ENCODE measurements around the gene LTA. TPM values are rescaled to one million over a fixed set of nuclear protein-coding genes. Genes with fewer than 3 reads are reported as not detected.

LTA gene
- total RNA-seq, 1 experiment from 2014 or later = not detected

Other genes with a start within 250 kb of the LTA start
- gene HLA-B, start 215.1 kb upstream of the LTA start, total RNA-seq (2014; rRNA removed; shearing (Covaris generic)) = 1,333 and 1,408 TPM in 2 replicates
- gene MICA, start 168.7 kb upstream of the LTA start, total RNA-seq (2014; rRNA removed; shearing (Covaris generic)) = 42.3 and 42.9 TPM in 2 replicates
- gene MICB, start 74.1 kb upstream of the LTA start, total RNA-seq (2014; rRNA removed; shearing (Covaris generic)) = 31.0 and 34.4 TPM in 2 replicates
- gene MCCD1, start 43.3 kb upstream of the LTA start, total RNA-seq (2014; rRNA removed; shearing (Covaris generic)) = not detected in 2 replicates
- 472 and 494 TPM in 2 replicates for gene DDX39B, start 30.3 kb upstream of the LTA start, total RNA-seq (2014; rRNA removed; shearing (Covaris generic))
- gene ATP6V1G2, start 25.7 kb upstream of the LTA start, total RNA-seq (2014; rRNA removed; shearing (Covaris generic)) = 2.3 and 2.6 TPM in 2 replicates
- gene NFKBIL1, start 24.7 kb upstream of the LTA start, total RNA-seq (2014; rRNA removed; shearing (Covaris generic)) = 25.0 and 27.5 TPM in 2 replicates
- gene TNF, start 3.3 kb downstream of the LTA start, total RNA-seq (2014; rRNA removed; shearing (Covaris generic)) = 1.7 TPM in 2 replicates
- not detected in 2 replicates for gene LTB, start 10.1 kb downstream of the LTA start, total RNA-seq (2014; rRNA removed; shearing (Covaris generic))
- not detected in 2 replicates for gene LST1, start 14.0 kb downstream of the LTA start, total RNA-seq (2014; rRNA removed; shearing (Covaris generic))
- 0.36 TPM in 1 of 2 replicates, not detected in the other for gene NCR3, start 20.7 kb downstream of the LTA start, total RNA-seq (2014; rRNA removed; shearing (Covaris generic))
- gene AIF1, start 42.9 kb downstream of the LTA start, total RNA-seq (2014; rRNA removed; shearing (Covaris generic)) = not detected in 2 replicates
- 52.8 and 53.7 TPM in 2 replicates for gene PRRC2A, start 48.4 kb downstream of the LTA start, total RNA-seq (2014; rRNA removed; shearing (Covaris generic))
- gene BAG6, start 80.4 kb downstream of the LTA start, total RNA-seq (2014; rRNA removed; shearing (Covaris generic)) = 124 and 161 TPM in 2 replicates
- 2.5 and 3.4 TPM in 2 replicates for gene APOM, start 83.6 kb downstream of the LTA start, total RNA-seq (2014; rRNA removed; shearing (Covaris generic))
- 13.9 and 18.6 TPM in 2 replicates for gene C6orf47, start 88.5 kb downstream of the LTA start, total RNA-seq (2014; rRNA removed; shearing (Covaris generic))
- 20.0 and 22.5 TPM in 2 replicates for gene GPANK1, start 92.7 kb downstream of the LTA start, total RNA-seq (2014; rRNA removed; shearing (Covaris generic))
- gene CSNK2B, start 93.8 kb downstream of the LTA start, total RNA-seq (2014; rRNA removed; shearing (Covaris generic)) = 371 and 469 TPM in 2 replicates
- gene LY6G5B, start 97.7 kb downstream of the LTA start, total RNA-seq (2014; rRNA removed; shearing (Covaris generic)) = 0.36 and 1.3 TPM in 2 replicates
- gene LY6G5C, start 108.8 kb downstream of the LTA start, total RNA-seq (2014; rRNA removed; shearing (Covaris generic)) = 2.9 and 3.2 TPM in 2 replicates
- 36.7 and 36.9 TPM in 2 replicates for gene ABHD16A, start 131.0 kb downstream of the LTA start, total RNA-seq (2014; rRNA removed; shearing (Covaris generic))
- not detected in 2 replicates for gene LY6G6F, start 134.6 kb downstream of the LTA start, total RNA-seq (2014; rRNA removed; shearing (Covaris generic))
- not detected in 2 replicates for gene LY6G6D, start 143.1 kb downstream of the LTA start, total RNA-seq (2014; rRNA removed; shearing (Covaris generic))
- not detected in 2 replicates for gene LY6G6C, start 149.5 kb downstream of the LTA start, total RNA-seq (2014; rRNA removed; shearing (Covaris generic))
- gene MPIG6B, start 151.1 kb downstream of the LTA start, total RNA-seq (2014; rRNA removed; shearing (Covaris generic)) = not detected in 2 replicates
- gene DDAH2, start 157.0 kb downstream of the LTA start, total RNA-seq (2014; rRNA removed; shearing (Covaris generic)) = 39.4 and 53.3 TPM in 2 replicates
- 1,387 and 1,552 TPM in 2 replicates for gene CLIC1, start 164.2 kb downstream of the LTA start, total RNA-seq (2014; rRNA removed; shearing (Covaris generic))
- gene MSH5, start 167.7 kb downstream of the LTA start, total RNA-seq (2014; rRNA removed; shearing (Covaris generic)) = 14.1 and 17.8 TPM in 2 replicates
- 0.72 and 2.7 TPM in 2 replicates for gene SAPCD1, start 190.4 kb downstream of the LTA start, total RNA-seq (2014; rRNA removed; shearing (Covaris generic))
- gene VWA7, start 205.0 kb downstream of the LTA start, total RNA-seq (2014; rRNA removed; shearing (Covaris generic)) = 0.10 and 0.36 TPM in 2 replicates
- 26.4 and 33.6 TPM in 2 replicates for gene VARS1, start 223.5 kb downstream of the LTA start, total RNA-seq (2014; rRNA removed; shearing (Covaris generic))
- gene LSM2, start 234.7 kb downstream of the LTA start, total RNA-seq (2014; rRNA removed; shearing (Covaris generic)) = 145 and 164 TPM in 2 replicates
- 0.68 and 0.84 TPM in 2 replicates for gene HSPA1L, start 243.0 kb downstream of the LTA start, total RNA-seq (2014; rRNA removed; shearing (Covaris generic))
- gene HSPA1A, start 243.3 kb downstream of the LTA start, total RNA-seq (2014; rRNA removed; shearing (Covaris generic)) = 141 and 155 TPM in 2 replicates

Data from RPMI7951 (cell line).